NT2/D1 (cell line): Measurements from ENCODE around the gene SH3RF1.

Source experiments
- SUZ12 ChIP-seq: IDR thresholded peaks from 2 replicates; pipeline ENCODE4 v1.6.1; 2011; ENCODE audit not compliant: insufficient read length, insufficient read depth; ENCODE audit errors: extremely low read depth
- YY1 ChIP-seq: IDR thresholded peaks from 2 replicates; pipeline ENCODE4 v1.6.1; 2011; ENCODE audit not compliant: insufficient read length, insufficient read depth

DNA sequence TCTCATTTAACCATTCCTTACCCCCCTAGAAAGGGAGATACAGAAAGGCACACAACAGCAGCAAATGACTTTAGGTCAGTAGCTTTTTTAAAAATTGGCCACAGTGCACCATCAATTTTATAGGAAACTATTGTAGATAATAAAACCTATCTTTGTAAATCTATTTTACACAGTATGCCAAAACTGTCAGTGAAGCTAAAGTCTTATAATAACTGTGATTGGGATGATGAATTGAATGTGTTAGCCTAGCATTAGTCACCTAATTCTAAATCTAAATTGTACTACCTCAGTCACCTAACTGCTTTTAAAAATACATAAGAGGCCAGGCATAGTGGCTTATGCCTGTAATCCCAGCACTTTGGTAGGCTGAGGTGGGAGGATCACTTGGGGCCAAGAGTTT lies 44.2 kb downstream of the SH3RF1 start:
- TF ChIP-seq YY1 = no peak
- no peak for TF ChIP-seq SUZ12
